GM18517 (cell line): ENCODE data around the gene WDR45.
"Not testable (repeated sequence)": the region's sequence is repeated elsewhere in the genome, so short reads cannot be mapped to it uniquely, and the experiment has no call there.

ENCODE experiments used
- ATAC-seq: cut with Tn5 transposase; IDR thresholded peaks from one replicate; pipeline ENCODE4 v1.9.1; 2021; ENCODE audit warnings: mild to moderate bottlenecking, moderate library complexity; ENCODE audit not compliant: unreplicated experiment

Gene WDR45

GRCh38 chrX:49079489-49080428 is at the start of gene WDR45:
WDR45 (minus strand) TSS chrX:49079887; CDS start chrX:49078095, 1,792 bp downstream.
- ATAC-seq, result peak; percentile 67

- ATAC-seq, result no peak
Measured at GRCh38 chrX:49129427-49129826, 49.7 kb upstream of the WDR45 start.

- ATAC-seq, result not testable (repeated sequence)
Measured at GRCh38 chrX:49127742-49128258, 48.1 kb upstream of the WDR45 start.

- ATAC-seq, result no peak
Measured at GRCh38 chrX:49122499-49122898, 42.8 kb upstream of the WDR45 start.

GRCh38 chrX:49120091-49120490 is 40.4 kb upstream of the WDR45 start:
- no peak for ATAC-seq

- ATAC-seq, result no peak
Measured at GRCh38 chrX:49117581-49117980, 37.9 kb upstream of the WDR45 start.

- ATAC-seq, result no peak
Measured at GRCh38 chrX:49116716-49117115, 37.0 kb upstream of the WDR45 start.

GRCh38 chrX:49116076-49116475 is 36.4 kb upstream of the WDR45 start:
- ATAC-seq, result no peak

- ATAC-seq, result no peak
Measured at GRCh38 chrX:49111791-49112190, 32.1 kb upstream of the WDR45 start.

GRCh38 chrX:49110417-49110816 is 30.7 kb upstream of the WDR45 start:
- no peak for ATAC-seq

GRCh38 chrX:49108641-49109040 is 29.0 kb upstream of the WDR45 start:
- ATAC-seq, result no peak

- ATAC-seq, result no peak
Measured at GRCh38 chrX:49106930-49107329, 27.2 kb upstream of the WDR45 start.

GRCh38 chrX:49106296-49106695 is 26.6 kb upstream of the WDR45 start:
- ATAC-seq, result no peak

- ATAC-seq, result no peak
Measured at GRCh38 chrX:49103637-49104036, 23.9 kb upstream of the WDR45 start.

GRCh38 chrX:49102190-49102589 is 22.5 kb upstream of the WDR45 start:
- ATAC-seq, result no peak

- ATAC-seq, result no peak
Measured at GRCh38 chrX:49101629-49101984, 21.9 kb upstream of the WDR45 start.

- peak; percentile 95 for ATAC-seq
Measured at GRCh38 chrX:49100704-49101628, 21.3 kb upstream of the WDR45 start.

GRCh38 chrX:49096419-49096818 is 16.7 kb upstream of the WDR45 start:
- no peak for ATAC-seq

- ATAC-seq, result no peak
Measured at GRCh38 chrX:49089553-49089952, 9.9 kb upstream of the WDR45 start.

GRCh38 chrX:49082271-49082871 is 2.7 kb upstream of the WDR45 start:
- no peak for ATAC-seq

- no peak for ATAC-seq
Measured at GRCh38 chrX:49077941-49078340, 1.7 kb downstream of the WDR45 start.
